PFSK-1 (cell line): ENCODE results near the gene MEF2C.

Source experiments
- FOXP2 ChIP-seq: optimal IDR thresholded peaks from 2 replicates; pipeline ENCODE3; 2011; ENCODE audit warnings: borderline replicate concordance, control low read depth, inconsistent platforms; ENCODE audit not compliant: insufficient read depth; ENCODE audit errors: extremely low read length, extremely low read depth
- POLR2AphosphoS5 ChIP-seq: IDR thresholded peaks from 2 replicates; pipeline ENCODE4 v1.6.1; 2012; ENCODE audit warnings: low read depth, mild to moderate bottlenecking, control low read depth, low read length, moderate library complexity
- REST ChIP-seq, 2 experiments: IDR thresholded peaks; 2 replicates each; pipeline versions ENCODE4 v1.6.1 to v1.8.0; 2011 to 2012; ENCODE audit warnings: low read depth in 2 of 2, low read length in 2 of 2, control low read depth in 1 of 2, inconsistent platforms in 1 of 2, mild to moderate bottlenecking in 1 of 2, moderate library complexity in 1 of 2; ENCODE audit not compliant: insufficient read depth in 1 of 2
- SIN3A ChIP-seq: IDR thresholded peaks from 2 replicates; pipeline ENCODE4 v1.6.1; 2012; ENCODE audit warnings: mild to moderate bottlenecking, low read length, moderate library complexity, borderline replicate concordance; ENCODE audit not compliant: insufficient read depth
- TAF1 ChIP-seq: IDR thresholded peaks from 2 replicates; pipeline ENCODE4 v1.6.1; 2012; ENCODE audit warnings: low read length, control low read depth, borderline replicate concordance; ENCODE audit not compliant: insufficient read depth

The MEF2C gene

GRCh38 chr5:88839238-88839637, 43.7 kb downstream of the MEF2C start:
- TF ChIP-seq SIN3A (no peak), TAF1 (no peak), POLR2AphosphoS5 (no peak), FOXP2 (no peak), REST (IDR thresholded peaks at IDR 0.05; ENCODE audit: insufficient read depth in 1 of 2, low read depth in 2 of 2, low read length in 2 of 2) (no peak)

- TF ChIP-seq FOXP2, result no peak
- no peak for TF ChIP-seq REST (IDR thresholded peaks at IDR 0.05; ENCODE audit: insufficient read depth in 1 of 2, low read depth in 2 of 2, low read length in 2 of 2)
- no peak for TF ChIP-seq POLR2AphosphoS5
- TF ChIP-seq TAF1, result no peak
- TF ChIP-seq SIN3A, result no peak
Measured at GRCh38 chr5:88838500-88838899, 44.5 kb downstream of the MEF2C start.

- TF ChIP-seq TAF1 (no peak), POLR2AphosphoS5 (no peak), REST (IDR thresholded peaks at IDR 0.05; ENCODE audit: insufficient read depth in 1 of 2, low read depth in 2 of 2, low read length in 2 of 2) (no peak), SIN3A (no peak), FOXP2 (no peak)
Measured at GRCh38 chr5:88837817-88838216, 45.2 kb downstream of the MEF2C start.

- TF ChIP-seq REST (IDR thresholded peaks at IDR 0.05; ENCODE audit: insufficient read depth in 1 of 2, low read depth in 2 of 2, low read length in 2 of 2), result no peak
- TF ChIP-seq POLR2AphosphoS5, result no peak
- TF ChIP-seq SIN3A, result no peak
- no peak for TF ChIP-seq FOXP2
- TF ChIP-seq TAF1, result no peak
Measured at GRCh38 chr5:88837222-88837621, 45.8 kb downstream of the MEF2C start.

GRCh38 chr5:88836195-88836838, 46.7 kb downstream of the MEF2C start:
- TF ChIP-seq POLR2AphosphoS5 (no peak), TAF1 (no peak), SIN3A (no peak), REST (IDR thresholded peaks at IDR 0.05; ENCODE audit: insufficient read depth in 1 of 2, low read depth in 2 of 2, low read length in 2 of 2) (no peak), FOXP2 (no peak)
